IMR-90 (cell line): ENCODE data around the gene SPON1. TPM values are rescaled to one million over a fixed set of nuclear protein-coding genes. Genes with fewer than 3 reads are reported as not detected.

Experiments
- ATAC-seq: fragments of 200-7000 bp; cut with Tn5 transposase; 2 replicates; pipeline ENCODE4 v1.9.1; 2020; ENCODE audit warnings: low read depth, mild to moderate bottlenecking, moderate library complexity
- BruUV-seq: library from RNA; stranded (reverse); fragments of 400-500 nt; replicated peaks from 2 replicates; lab custom pipeline; 2021; lab: Mats Ljungman, UMichigan
- CTCF ChIA-PET: fragments of 300-600 bp; formaldehyde crosslinking; extraction: SDS; loops from one replicate; lab custom pipeline; 2021; ENCODE audit warnings: antibody characterized with exemption; lab: Yijun Ruan, JAX
- POLR2A ChIA-PET: fragments of 300-600 bp; sonication (Branson Sonifier 250); formaldehyde crosslinking; loops from one replicate; lab custom pipeline; 2022; ENCODE audit warnings: antibody characterized with exemption; ENCODE audit not compliant: unreplicated experiment; lab: Charles Lee
- DNase-seq: peaks from one replicate; pipeline ENCODE4 v3.0.0; 2013
- H2AFZ ChIP-seq: replicated peaks from 2 replicates; pipeline ENCODE3; 2013; ENCODE audit warnings: low read length, mild to moderate bottlenecking; ENCODE audit not compliant: poor library complexity
- H2AK5ac ChIP-seq: 2 replicates; pipeline ENCODE4 v1.6.1; 2013; ENCODE audit warnings: low read depth, low read length, inconsistent platforms
- H2AK9ac ChIP-seq: replicated peaks from 2 replicates; pipeline ENCODE3; 2013; ENCODE audit warnings: mild to moderate bottlenecking, low read depth, low read length, moderate library complexity; ENCODE audit not compliant: poor library complexity
- H2BK120ac ChIP-seq: 2 replicates; pipeline ENCODE4 v1.6.1; 2013; ENCODE audit warnings: low read depth, low read length, inconsistent platforms
- H2BK15ac ChIP-seq: 3 replicates; pipeline ENCODE4 v1.6.1; 2013; ENCODE audit warnings: low read depth, low read length, inconsistent platforms
- H2BK20ac ChIP-seq: 2 replicates; pipeline ENCODE4 v1.6.1; 2013; ENCODE audit warnings: low read depth, mild to moderate bottlenecking, inconsistent platforms, low read length, moderate library complexity
- H2BK5ac ChIP-seq: 2 replicates; pipeline ENCODE4 v1.6.1; 2013; ENCODE audit warnings: mild to moderate bottlenecking, low read depth, low read length, inconsistent platforms; ENCODE audit not compliant: poor library complexity, severe bottlenecking
- H3K14ac ChIP-seq: replicated peaks from 2 replicates; pipeline ENCODE4 v1.6.1; 2013; ENCODE audit warnings: low read depth, low read length, inconsistent platforms
- H3K18ac ChIP-seq: 2 replicates; pipeline ENCODE4 v1.6.1; 2013; ENCODE audit warnings: low read depth, low read length, control low read depth
- H3K23ac ChIP-seq: 2 replicates; pipeline ENCODE4 v1.6.1; 2013; ENCODE audit warnings: low read depth, low read length, inconsistent platforms
- H3K27ac ChIP-seq: 2 replicates; pipeline ENCODE4 v1.5.1; 2013; ENCODE audit warnings: mild to moderate bottlenecking, control low read depth, low read length; ENCODE audit not compliant: insufficient read depth
- H3K27me3 ChIP-seq: 2 replicates; pipeline ENCODE4 v1.6.1; 2013; ENCODE audit warnings: low read length; ENCODE audit not compliant: control insufficient read depth, insufficient read depth
- H3K36me3 ChIP-seq: 2 replicates; pipeline ENCODE4 v1.6.1; 2013; ENCODE audit warnings: low read length, mixed read lengths; ENCODE audit not compliant: control insufficient read depth, insufficient read depth
- H3K4ac ChIP-seq: 2 replicates; pipeline ENCODE4 v1.6.1; 2013; ENCODE audit warnings: low read depth, low read length, inconsistent platforms
- H3K4me1 ChIP-seq: 2 replicates; pipeline ENCODE4 v1.6.1; 2013; ENCODE audit warnings: low read length, mixed read lengths; ENCODE audit not compliant: control insufficient read depth, insufficient read depth
- H3K4me2 ChIP-seq: 2 replicates; pipeline ENCODE4 v1.6.1; 2013; ENCODE audit warnings: low read depth, mild to moderate bottlenecking, control low read depth, low read length, moderate library complexity
- H3K4me3 ChIP-seq: 2 replicates; pipeline ENCODE4 v1.5.1; 2013; ENCODE audit warnings: low read depth, mild to moderate bottlenecking, control low read depth, low read length, moderate library complexity; ENCODE audit not compliant: insufficient read depth
- H3K56ac ChIP-seq: 2 replicates; pipeline ENCODE4 v1.6.1; 2013; ENCODE audit warnings: low read length, inconsistent platforms; ENCODE audit not compliant: insufficient read depth; ENCODE audit errors: extremely low read depth
- H3K79me1 ChIP-seq, 2 experiments: 2 replicates each; pipeline ENCODE4 v1.6.1; 2013; ENCODE audit warnings: low read length in 2 of 2, inconsistent platforms in 1 of 2, low read depth in 1 of 2
- H3K9ac ChIP-seq: 2 replicates; pipeline ENCODE4 v1.6.1; 2013; ENCODE audit warnings: low read depth, low read length, control low read depth
- H3K9me1 ChIP-seq: 2 replicates; pipeline ENCODE4 v1.6.1; 2013; ENCODE audit warnings: low read length, inconsistent platforms; ENCODE audit not compliant: insufficient read depth
- H3K9me3 ChIP-seq: 2 replicates; pipeline ENCODE4 v1.6.1; 2013; ENCODE audit warnings: low read length; ENCODE audit not compliant: control insufficient read depth, insufficient read depth
- H4K20me1 ChIP-seq: 2 replicates; pipeline ENCODE4 v1.6.1; 2013; ENCODE audit warnings: low read length, inconsistent platforms; ENCODE audit not compliant: insufficient read depth
- H4K5ac ChIP-seq: 2 replicates; pipeline ENCODE4 v1.6.1; 2013; ENCODE audit warnings: mild to moderate bottlenecking, low read depth, low read length, control low read depth
- H4K8ac ChIP-seq, 2 experiments: 2 replicates each; pipeline ENCODE4 v1.6.1; 2013; ENCODE audit warnings: low read depth in 2 of 2, low read length in 2 of 2, control low read depth in 1 of 2, inconsistent platforms in 1 of 2
- H4K91ac ChIP-seq: 2 replicates; pipeline ENCODE4 v1.6.1; 2013; ENCODE audit warnings: low read depth, low read length, inconsistent platforms; ENCODE audit not compliant: insufficient read depth
- BHLHE40 ChIP-seq: fragments of 150-350 bp; IDR thresholded peaks from 2 replicates; pipeline ENCODE4 v1.6.1; 2016; ENCODE audit warnings: mild to moderate bottlenecking, low read depth, low read length
- CEBPB ChIP-seq: IDR thresholded peaks from 2 replicates; pipeline ENCODE4 v1.6.1; 2012; ENCODE audit warnings: low read depth, low read length, improper control_type of control experiment
- CHD1 ChIP-seq: IDR thresholded peaks from 2 replicates; pipeline ENCODE4 v1.6.1; 2012; ENCODE audit warnings: low read depth, low read length, improper control_type of control experiment
- CTCF ChIP-seq: conservative IDR thresholded peaks from 2 replicates; pipeline ENCODE4 v1.5.1; 2012; ENCODE audit warnings: mild to moderate bottlenecking, low read depth, low read length, improper control_type of control experiment
- MAFK ChIP-seq: IDR thresholded peaks from 2 replicates; pipeline ENCODE4 v1.6.1; 2012; ENCODE audit warnings: low read depth, low read length, improper control_type of control experiment
- MXI1 ChIP-seq: IDR thresholded peaks from 2 replicates; pipeline ENCODE4 v1.6.1; 2012; ENCODE audit warnings: low read depth, mild to moderate bottlenecking, low read length, moderate library complexity, borderline replicate concordance
- NFE2L2 ChIP-seq: fragments of 150-350 bp; IDR thresholded peaks from 2 replicates; pipeline ENCODE4 v1.6.1; 2016; ENCODE audit warnings: low read depth, mild to moderate bottlenecking, low read length
- POLR2A ChIP-seq: IDR thresholded peaks from 2 replicates; pipeline ENCODE4 v1.6.1; 2012; ENCODE audit warnings: mild to moderate bottlenecking, low read depth, low read length
- RAD21 ChIP-seq: IDR thresholded peaks from 2 replicates; pipeline ENCODE4 v1.6.1; 2012; ENCODE audit warnings: low read length, improper control_type of control experiment
- RFX5 ChIP-seq: IDR thresholded peaks from 2 replicates; pipeline ENCODE4 v1.8.0; 2012; ENCODE audit warnings: low read depth, mild to moderate bottlenecking, low read length, moderate library complexity
- SMC3 ChIP-seq: fragments of 150-350 bp; IDR thresholded peaks from 2 replicates; pipeline ENCODE4 v1.6.1; 2016; ENCODE audit warnings: low read depth, mild to moderate bottlenecking, antibody characterized with exemption, low read length, moderate library complexity
- USF2 ChIP-seq: fragments of 150-350 bp; IDR thresholded peaks from 2 replicates; pipeline ENCODE4 v1.6.1; 2017; ENCODE audit warnings: mild to moderate bottlenecking, antibody characterized with exemption, low read length, low read depth
- WGBS, 2 experiments: methylation state at CpG; one replicate each; pipeline versions ENCODE4 v1.1.5 to v1.1.7; 2013; ENCODE audit warnings: missing lambda C conversion rate in 2 of 2; ENCODE audit not compliant: insufficient read length in 1 of 2; ENCODE audit errors: extremely low coverage in 2 of 2; 5-methylcytosine and 5-hydroxymethylcytosine counted together
- dilution Hi-C: fragments of 300-500 bp; cut with HindIII; formaldehyde crosslinking; loops from one replicate; pipeline ENCODE4 v1.14.3; 2018; ENCODE audit warnings: low sequenced_read_pairs; ENCODE audit not compliant: unreplicated experiment
- in situ Hi-C: fragments of 300-500 bp; cut with MboI; formaldehyde crosslinking; loops from 3 replicates; pipeline ENCODE4 v1.14.3; 2019; ENCODE audit warnings: low sequenced_read_pairs, inconsistent platforms, mixed read lengths
- intact Hi-C: fragments of 100-400 bp; cut with micrococcal nuclease; formaldehyde crosslinking; loops from 2 replicates; pipeline ENCODE4 v1.10.0; 2022
- polyA plus RNA-seq, 3 experiments: library from polyadenylated mRNA; depleted of rRNA; stranded (reverse); fragments of >200 nt; gene quantifications; 2 replicates each; pipeline ENCODE4 v1.2.3, GENCODE V29; 2012; ENCODE audit warnings: low replicate concordance in 1 of 3
- total RNA-seq: library from RNA; depleted of rRNA; stranded (reverse); fragments of >200 nt; gene quantifications from 2 replicates; pipeline ENCODE4 v1.2.3, GENCODE V29; 2012

The SPON1 gene
- total and polyA plus RNA-seq, 2 of the 4 experiments (the other 2 are of a cell fraction), result 0.62 to 0.72 TPM

GRCh38 chr11:14300661-14301304 lies 338.3 kb downstream of the SPON1 start:
- Histone ChIP-seq H2BK20ac (no peak overlapping the region; the same call in 1 of the 2 replicates), H3K9ac (no peak overlapping the region), H2BK15ac (0 out of 3 replicates have a peak overlapping the region, but pooled peaks have one; percentile 5), H3K4me1 (peaks cover 5% of the 10 kb centered on the region), H3K9me1 (peaks cover 3% of the 10 kb centered on the region; the same call in 1 of the 2 replicates), H3K56ac (no peak overlapping the region), H3K36me3 (no peaks in the 10 kb centered on the region), H2AK9ac (no peak overlapping the region), H3K18ac (no peak overlapping the region; the same call in 1 of the 2 replicates), H4K8ac (no peak overlapping the region), H2AK5ac (peak overlapping the region; percentile 44; the same call in 1 of the 2 replicates), H2BK120ac (0 out of 2 replicates have a peak overlapping the region, but pooled peaks have one; percentile 23), H3K9me3 (no peaks in the 10 kb centered on the region), H2AFZ (no peak overlapping the region), H3K4me2 (peak overlapping the region; percentile 34), H3K79me1 (peaks cover 16 to 89% of the 10 kb centered on the region in 2 experiments), H3K4me3 (no peak overlapping the region), H4K5ac (no peak overlapping the region), H3K4ac (peak overlapping the region; percentile 37; the same call in 1 of the 2 replicates), H4K20me1 (peaks cover 67% of the 10 kb centered on the region), H2BK5ac (no peak overlapping the region), H3K27ac (0 out of 2 replicates have a peak overlapping the region, but pooled peaks have one; percentile 4), H3K27me3 (no peaks in the 10 kb centered on the region), H3K14ac (no peak overlapping the region), H3K23ac (no peak overlapping the region), H4K91ac (no peak overlapping the region)
- peak; percentile 74 for DNase-seq
- 25% methylated on average over 1 of the region's 6 CpGs; no CpG with 5 or more reads in 1 of the 2 experiments for WGBS, 2 experiments
- dilution Hi-C loops (loop anchor here (25.0 kb wide), 1 partner anchor 162 kb away; no protein-coding TSS in a partner anchor), in situ Hi-C loops (no loop called here), intact Hi-C loops (loop anchor here (1.0 to 2.0 kb wide), 2 partner anchors 58 to 155 kb away; partner anchors contain the start of gene RRAS2)
- CTCF ChIA-PET, result interaction anchor here (0.6 to 3.1 kb wide), 14 partner anchors 10 to 1277 kb away, joined by 3 to 27 read pairs (median 4); no protein-coding TSS in a partner anchor
- POLR2A ChIA-PET, result no interaction called here
- peak; percentile 90 for ATAC-seq
- TF ChIP-seq CEBPB, result peak; percentile 68
- TF ChIP-seq POLR2A, result 0 out of 2 replicates have a peak, but pooled peaks have one; percentile 25
- TF ChIP-seq MAFK, result no peak
- peak; percentile 91 for TF ChIP-seq SMC3
- TF ChIP-seq NFE2L2, result peak; percentile 5; the same call in 1 of the 2 replicates
- TF ChIP-seq BHLHE40, result no peak
- no peak for TF ChIP-seq RFX5
- TF ChIP-seq RAD21, result peak; percentile 95
- no peak for TF ChIP-seq MXI1
- no peak for TF ChIP-seq USF2
- no peak for TF ChIP-seq CHD1
- peak; percentile 87 for TF ChIP-seq CTCF
- BruUV-seq, result no TSS peak
